ENCODE results near the gene CDC25B.

CDC25B gene

DNA sequence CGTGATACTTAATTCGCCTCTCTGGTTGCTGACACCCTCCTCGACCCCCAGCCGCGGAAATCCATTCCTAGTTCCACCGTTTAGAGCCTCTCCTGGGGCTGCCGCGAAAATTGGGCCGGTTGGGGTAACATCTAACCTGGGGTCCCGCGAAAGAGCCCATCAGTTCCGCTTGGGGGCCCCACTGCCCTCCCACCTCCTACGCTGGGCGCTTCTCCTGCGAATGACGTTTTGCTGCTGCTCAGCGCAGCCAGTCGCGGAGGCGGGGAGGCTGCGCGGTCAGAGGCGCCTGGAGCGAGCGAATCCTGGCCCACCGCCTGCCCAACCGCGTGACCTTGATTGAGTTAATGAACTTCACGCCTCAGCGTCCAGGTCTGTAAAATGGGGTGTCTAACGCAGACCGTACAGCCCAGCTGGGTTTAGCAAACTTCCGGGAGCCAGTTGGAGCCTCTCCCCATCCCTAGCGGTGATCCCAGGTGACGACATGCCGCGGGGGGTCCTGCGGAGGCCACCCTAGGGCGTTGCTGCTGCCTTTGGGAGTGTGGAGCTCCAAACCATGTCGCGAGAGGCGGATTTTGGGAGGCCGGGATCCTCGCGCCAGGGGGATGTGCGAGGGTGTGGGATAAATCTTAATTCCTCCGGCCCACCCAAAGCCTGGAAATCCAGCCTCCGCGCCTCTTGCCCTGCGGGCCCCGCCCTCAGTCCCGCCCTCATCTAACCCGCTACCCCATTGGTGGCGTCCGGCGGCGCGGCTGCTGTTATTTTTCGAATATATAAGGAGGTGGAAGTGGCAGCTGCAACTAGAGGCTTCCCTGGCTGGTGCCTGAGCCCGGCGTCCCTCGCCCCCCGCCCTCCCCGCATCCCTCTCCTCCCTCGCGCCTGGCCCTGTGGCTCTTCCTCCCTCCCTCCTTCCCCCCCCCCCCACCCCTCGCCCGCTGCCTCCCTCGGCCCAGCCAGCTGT lies at the start of gene CDC25B:
Gene CDC25B (plus strand): TSS at position 800 of the 958 bp plus-strand sequence. CDS start 222 bp downstream, outside the sequence.
- peak; percentile 66 for DNase-seq (ENCODE audit: low read depth)
- peak; percentile 46 for TF ChIP-seq CTCF (IDR thresholded peaks at IDR 0.05; ENCODE audit: low read depth, low read length, missing control alignments)
- H3K4me3 ChIP-seq (ENCODE audit: low read depth, low read length): peak within 1 kb of the TSS; percentile 58
- in situ Hi-C loops (cut with HindIII; ENCODE audit: low sequenced_read_pairs): no loop called here

- in situ Hi-C loops (cut with HindIII; ENCODE audit: low sequenced_read_pairs): no loop called here
- no peak for TF ChIP-seq CTCF (IDR thresholded peaks at IDR 0.05; ENCODE audit: low read depth, low read length, missing control alignments)
Observed at GRCh38 chr20:3747471-3747870, 48.6 kb upstream of the CDC25B start.

GRCh38 chr20:3748073-3748472 lies 48.0 kb upstream of the CDC25B start:
- no peak for TF ChIP-seq CTCF (IDR thresholded peaks at IDR 0.05; ENCODE audit: low read depth, low read length, missing control alignments)
- DNase-seq (ENCODE audit: low read depth): no peak
- in situ Hi-C loops (cut with HindIII; ENCODE audit: low sequenced_read_pairs): no loop called here
- H3K4me3 ChIP-seq (ENCODE audit: low read depth, low read length): no peak overlapping the region

More at GRCh38 chr20:3747471-3747870, 48.6 kb upstream of the CDC25B start:
- DNase-seq (ENCODE audit: low read depth): no peak
- H3K4me3 ChIP-seq (ENCODE audit: low read depth, low read length): no peak overlapping the region

DNA sequence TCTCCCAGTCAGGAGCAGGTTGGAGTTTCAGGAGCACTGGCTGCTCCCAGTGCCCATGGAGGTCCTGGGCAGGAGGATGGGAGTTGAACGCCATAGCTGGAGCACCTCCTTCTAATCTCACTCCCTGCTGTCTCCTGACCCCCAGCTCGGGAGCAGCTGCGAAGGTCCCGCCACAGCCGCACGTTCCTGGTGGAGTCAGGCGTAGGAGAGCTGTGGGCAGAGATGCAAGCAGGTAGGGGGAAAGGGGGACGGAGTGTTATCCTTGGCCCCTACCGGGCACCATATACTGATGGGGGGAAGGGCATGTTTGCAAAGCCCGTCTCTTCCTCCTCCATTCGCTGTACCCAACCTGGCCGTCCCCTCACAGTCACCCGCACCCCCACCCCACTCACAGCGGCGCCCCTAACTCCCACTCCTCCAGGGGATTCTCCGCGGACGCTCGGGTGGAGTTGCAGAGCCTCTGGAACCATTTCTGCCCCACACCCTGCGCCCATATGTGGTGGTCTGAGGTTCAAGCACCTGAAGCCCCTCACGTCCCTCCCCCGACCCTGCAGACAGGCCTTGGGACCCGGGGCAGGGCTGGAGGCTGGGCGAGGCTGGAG lies 46.9 kb upstream of the CDC25B start:
- no peak overlapping the region for H3K4me3 ChIP-seq (ENCODE audit: low read depth, low read length)
- no peak for DNase-seq (ENCODE audit: low read depth)
- no peak for TF ChIP-seq CTCF (IDR thresholded peaks at IDR 0.05; ENCODE audit: low read depth, low read length, missing control alignments)
- in situ Hi-C loops (cut with HindIII; ENCODE audit: low sequenced_read_pairs): no loop called here

DNA sequence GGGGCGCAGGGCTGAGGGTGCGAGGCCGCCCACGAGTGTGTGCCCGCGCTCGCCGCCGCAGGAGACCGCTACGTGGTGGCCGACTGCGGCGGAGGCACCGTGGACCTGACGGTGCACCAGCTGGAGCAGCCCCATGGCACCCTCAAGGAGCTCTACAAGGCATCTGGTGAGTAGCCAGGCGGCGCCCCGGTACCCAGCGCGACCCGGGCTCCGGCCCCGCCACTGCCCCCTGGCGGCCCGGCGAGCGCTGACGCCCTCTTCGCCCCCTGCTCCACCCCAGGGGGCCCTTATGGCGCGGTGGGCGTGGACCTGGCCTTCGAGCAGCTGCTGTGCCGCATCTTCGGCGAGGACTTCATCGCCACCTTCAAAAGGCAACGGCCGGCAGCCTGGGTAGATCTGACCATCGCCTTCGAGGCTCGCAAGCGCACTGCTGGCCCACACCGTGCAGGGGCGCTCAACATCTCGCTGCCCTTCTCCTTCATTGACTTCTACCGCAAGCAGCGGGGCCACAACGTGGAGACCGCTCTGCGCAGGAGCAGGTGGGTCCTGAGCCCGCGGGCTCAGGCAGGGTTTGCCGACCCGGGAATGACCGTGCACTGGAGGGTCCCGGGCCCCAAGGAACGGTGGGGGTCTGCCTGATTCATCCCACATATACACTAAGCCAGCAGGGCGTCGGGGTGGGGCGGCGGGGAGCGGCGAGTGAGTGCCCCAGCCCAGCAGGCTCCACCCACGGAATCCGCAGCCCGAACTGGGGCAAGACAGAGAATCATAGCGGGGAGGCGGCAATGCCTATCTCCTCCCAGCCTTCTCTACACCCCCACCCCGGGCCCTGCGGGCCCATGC lies 46.2 kb upstream of the CDC25B start:
- no peak for DNase-seq (ENCODE audit: low read depth)
- H3K4me3 ChIP-seq (ENCODE audit: low read depth, low read length): peak overlapping the region; percentile 13
- peak; percentile 80 for TF ChIP-seq CTCF (IDR thresholded peaks at IDR 0.05; ENCODE audit: low read depth, low read length, missing control alignments)
- in situ Hi-C loops (cut with HindIII; ENCODE audit: low sequenced_read_pairs): no loop called here

DNA sequence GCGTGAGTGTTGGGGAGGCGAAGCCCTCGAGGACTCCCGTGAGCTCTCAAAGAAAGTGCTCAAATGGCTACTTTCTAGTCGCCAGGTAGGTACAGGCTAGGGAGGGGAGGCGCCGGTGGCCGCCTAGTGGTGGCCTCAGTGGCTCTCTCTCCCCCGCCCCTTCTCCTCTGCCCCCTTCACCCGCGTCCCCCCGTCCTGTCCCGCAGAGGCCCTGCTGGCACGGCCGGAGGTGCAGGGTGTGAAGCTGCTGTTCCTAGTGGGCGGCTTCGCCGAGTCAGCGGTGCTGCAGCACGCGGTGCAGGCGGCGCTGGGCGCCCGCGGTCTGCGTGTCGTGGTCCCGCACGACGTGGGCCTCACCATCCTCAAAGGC lies 44.8 kb upstream of the CDC25B start:
- peak; percentile 9 for TF ChIP-seq CTCF (IDR thresholded peaks at IDR 0.05; ENCODE audit: low read depth, low read length, missing control alignments)
- H3K4me3 ChIP-seq (ENCODE audit: low read depth, low read length): no peak overlapping the region
- in situ Hi-C loops (cut with HindIII; ENCODE audit: low sequenced_read_pairs): no loop called here
- DNase-seq (ENCODE audit: low read depth): no peak
